Hematopoietic multipotent progenitor cell (in vitro differentiated cells): ENCODE measurements around the gene C17orf114.
A peak's percentile ranks its signal among the peaks of the same experiment; 100 is the strongest.

Experiments
- DNase-seq, 3 donors: peaks; one replicate each; pipeline ENCODE4 v3.0.0-alpha.2; 2011 to 2015; ENCODE audit warnings: low read depth in 2 of 3, low spot score in 2 of 3

Gene C17orf114

DNA sequence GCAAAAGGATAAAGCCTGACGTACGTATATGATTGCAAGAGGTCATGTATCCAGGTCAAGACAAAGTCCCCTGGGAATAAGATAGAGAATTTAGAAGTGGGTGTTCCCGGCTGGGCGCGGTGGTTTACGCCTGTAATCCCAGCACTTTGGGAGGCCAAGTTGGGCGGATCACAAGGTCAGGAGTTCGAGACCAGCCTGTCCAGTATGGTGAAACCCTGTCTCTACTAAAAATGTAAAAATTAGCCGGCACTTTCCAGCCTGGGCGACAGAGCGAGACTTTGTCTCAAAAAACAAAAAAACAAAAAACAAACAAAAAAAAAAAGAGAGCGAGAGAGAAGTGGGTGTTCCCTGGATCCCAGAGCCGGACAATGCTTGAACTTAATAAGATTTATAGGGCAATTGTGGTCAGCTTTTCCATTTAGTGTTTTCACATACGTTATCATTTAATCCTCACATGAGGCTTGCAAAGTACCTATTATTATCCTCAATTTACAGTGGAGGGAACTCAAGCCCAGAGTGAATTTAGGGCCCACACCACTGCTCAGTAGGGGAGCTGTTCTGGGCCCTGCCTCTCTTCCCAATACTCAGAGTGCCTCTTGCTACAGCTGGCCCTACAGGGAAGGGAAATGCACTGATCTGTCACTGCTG lies 13.8 kb downstream of the C17orf114 start:
- no peak for DNase-seq

DNA sequence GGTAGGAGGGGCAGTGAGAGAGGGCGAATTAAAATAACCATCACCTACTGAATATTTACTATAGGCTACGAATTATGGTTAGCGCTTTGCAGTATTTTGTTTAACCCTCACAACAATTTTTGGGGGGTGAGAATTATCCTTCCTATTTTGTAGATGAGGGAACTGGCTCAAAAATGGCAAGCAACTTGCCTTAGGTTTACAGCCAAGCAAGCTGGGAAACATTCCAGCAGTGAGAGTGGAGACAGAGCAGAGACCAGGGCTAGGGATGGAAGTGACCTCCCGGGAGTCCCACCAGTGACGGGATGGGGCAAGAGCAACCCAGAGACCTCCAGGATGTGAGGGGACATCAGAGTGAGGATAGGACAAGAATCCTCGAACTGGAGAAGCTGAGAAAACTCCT lies 15.6 kb downstream of the C17orf114 start:
- DNase-seq = no peak

DNA sequence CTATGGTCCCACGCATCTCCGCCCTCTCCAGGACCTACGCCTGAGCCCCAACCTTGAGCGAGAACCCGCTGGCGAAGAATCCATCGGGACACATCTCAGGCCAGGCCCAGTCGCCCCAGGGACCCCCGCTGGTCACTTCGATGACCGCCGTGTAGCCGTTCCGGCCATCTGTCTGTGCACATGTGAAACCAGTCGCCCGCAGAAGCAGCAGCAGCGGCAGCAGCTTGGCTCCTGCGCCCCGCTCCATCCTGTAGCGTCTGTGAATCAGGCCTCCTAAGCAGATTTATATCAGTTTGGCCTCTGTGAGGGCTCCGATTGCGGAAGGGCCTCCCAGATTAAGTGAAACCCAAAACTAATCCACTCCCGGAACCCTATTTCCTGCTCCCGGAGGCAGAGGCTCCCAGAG lies 16.0 kb downstream of the C17orf114 start, which contains the start of gene VMO1:
Gene VMO1, minus strand, starts transcription at position 259 of the 406 bp plus-strand sequence. Its CDS starts 12 bp downstream, at position 247.
- DNase-seq = peak in 1 of 3 donors; percentile 46

DNA sequence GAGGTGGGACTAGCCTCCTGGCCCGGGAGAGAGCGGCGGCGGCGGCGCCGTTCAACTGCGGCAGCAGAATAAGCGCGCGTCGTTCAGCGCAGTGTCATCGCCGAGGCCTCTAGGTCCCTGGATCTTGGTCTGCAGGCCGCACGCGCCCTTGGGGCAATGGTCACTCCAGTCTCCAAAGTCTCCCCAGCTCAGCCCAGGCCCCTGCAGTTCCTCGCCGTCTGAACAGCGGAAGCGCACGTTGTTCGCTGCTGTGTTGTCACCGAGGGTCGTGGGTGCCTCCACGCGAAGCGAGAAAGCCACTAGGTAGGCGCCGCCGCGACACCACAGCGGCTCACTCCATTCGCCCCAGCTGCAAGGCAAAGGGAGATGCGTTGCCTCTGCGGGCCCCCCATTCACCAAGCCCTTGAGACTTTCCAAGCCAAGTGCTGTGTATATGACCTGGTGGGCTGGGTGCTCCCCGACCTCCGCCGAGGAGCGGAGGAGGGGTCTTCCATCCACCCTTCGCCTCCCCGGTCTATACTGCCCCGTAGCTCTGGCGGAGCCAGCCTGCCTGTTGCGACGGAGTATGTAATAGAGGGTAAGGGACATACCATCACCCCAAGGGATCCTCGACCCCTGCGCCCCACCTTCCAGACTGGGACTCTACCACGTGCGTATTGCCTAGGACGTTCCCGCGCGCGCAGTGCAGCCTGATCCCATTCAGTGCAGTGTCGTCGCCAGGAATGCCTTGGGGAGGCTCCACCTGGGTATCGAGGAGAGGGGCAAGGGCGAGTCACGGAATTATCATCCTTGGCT lies 16.6 kb downstream of the C17orf114 start:
- DNase-seq = no peak

DNA sequence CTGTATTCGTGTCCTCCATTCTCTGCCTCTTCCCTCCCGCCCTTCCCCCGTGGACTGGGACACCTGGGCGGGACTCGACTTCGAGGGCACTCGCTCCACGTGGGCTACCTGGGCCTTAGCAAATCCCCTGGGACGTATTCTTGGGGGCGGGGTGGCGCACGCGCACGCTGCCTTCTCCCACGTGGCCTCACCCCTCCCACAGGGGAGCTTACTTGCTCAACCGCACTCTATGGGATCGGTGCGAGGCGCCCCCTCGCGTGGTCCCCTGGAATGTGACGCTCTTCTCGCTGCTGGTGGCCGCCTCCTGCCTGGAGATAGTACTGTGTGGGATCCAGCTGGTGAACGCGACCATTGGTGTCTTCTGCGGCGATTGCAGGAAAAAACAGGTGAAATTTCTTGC lies 19.5 kb downstream of the C17orf114 start:
- no peak for DNase-seq

DNA sequence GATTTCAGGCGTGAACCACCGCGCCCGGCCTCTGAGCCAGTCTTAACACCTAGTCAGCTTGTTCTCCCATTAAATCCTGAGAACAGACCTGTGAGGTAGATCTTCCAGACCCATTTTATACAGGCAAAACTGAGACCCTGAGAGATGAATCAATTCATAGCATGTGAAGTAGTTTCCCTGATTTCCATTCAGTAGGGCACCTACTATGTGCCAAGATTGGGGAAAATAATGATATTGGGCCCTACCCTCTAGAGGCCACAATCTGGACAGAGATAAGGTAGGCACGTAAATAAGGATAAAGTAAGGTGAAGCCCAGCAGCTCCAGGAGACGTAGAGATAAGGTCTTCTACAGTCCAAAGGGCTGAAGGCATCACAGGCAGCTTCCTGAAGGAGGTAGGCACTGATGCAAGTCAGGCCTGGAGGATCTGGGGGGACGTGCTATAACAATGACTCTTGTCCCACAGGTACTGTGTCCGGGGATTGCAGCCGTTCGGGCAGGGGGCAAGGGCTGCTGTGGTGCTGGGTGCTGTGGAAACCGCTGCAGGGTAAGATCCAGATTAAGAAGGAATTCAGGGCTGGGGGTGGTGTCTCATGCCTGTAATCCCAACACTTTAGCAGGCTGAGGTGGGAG lies 21.7 kb downstream of the C17orf114 start:
- DNase-seq = no peak

DNA sequence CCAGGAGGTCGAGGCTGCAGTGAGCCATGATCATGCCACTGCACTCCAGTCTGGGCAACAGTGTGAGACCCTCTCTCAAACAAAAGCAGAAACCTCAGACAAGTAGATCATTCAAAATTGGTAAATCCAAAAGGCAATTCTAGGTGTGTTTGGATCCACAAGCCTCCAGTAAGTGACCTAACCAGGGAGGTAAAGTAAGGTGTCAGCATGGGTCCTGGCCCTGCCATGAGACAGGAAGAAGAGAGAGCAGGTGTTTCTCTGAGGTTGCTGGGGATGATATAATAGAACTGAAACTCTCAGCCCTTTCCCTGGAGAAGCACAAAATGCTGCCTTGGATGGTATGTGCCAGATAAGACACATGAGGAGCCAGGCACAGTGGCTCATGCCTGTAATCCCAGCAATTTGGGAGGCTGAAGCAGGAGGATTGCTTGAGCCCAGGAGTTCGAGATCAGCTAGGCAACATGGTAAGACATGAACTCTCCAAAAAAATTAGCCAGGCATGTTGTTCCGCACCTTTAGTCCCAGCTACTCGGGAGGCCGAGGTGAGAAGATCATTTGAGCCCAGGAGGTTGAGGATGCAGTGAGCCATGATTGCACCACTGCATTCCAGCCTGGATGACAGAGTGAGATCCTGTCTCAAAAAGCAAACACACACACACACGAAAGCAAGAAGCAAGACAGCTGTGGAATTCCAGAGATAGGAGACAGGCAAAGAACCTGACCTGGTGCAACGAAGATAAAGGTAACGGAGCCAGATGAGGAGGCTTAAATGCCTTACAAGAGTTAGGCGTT lies 24.0 kb downstream of the C17orf114 start:
- no peak for DNase-seq

DNA sequence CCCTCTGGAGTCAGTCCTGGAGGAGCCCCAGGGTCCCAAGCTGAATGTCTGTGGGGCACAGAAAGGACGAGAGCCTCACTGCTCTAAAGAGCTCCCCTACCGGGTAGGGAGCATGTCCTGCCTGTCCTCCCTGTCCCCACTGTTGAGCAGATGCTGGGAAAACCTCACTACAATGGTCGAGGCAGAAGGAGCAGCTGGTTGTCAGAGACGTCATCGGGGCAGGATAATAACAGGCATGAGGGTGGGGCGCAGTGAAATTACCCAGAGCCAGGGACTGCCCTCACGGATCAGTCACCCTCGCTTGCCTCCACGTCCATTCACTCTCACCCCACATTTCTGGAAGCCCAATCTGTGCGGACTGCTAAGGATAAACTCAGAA lies 29.9 kb downstream of the C17orf114 start:
- DNase-seq = no peak

DNA sequence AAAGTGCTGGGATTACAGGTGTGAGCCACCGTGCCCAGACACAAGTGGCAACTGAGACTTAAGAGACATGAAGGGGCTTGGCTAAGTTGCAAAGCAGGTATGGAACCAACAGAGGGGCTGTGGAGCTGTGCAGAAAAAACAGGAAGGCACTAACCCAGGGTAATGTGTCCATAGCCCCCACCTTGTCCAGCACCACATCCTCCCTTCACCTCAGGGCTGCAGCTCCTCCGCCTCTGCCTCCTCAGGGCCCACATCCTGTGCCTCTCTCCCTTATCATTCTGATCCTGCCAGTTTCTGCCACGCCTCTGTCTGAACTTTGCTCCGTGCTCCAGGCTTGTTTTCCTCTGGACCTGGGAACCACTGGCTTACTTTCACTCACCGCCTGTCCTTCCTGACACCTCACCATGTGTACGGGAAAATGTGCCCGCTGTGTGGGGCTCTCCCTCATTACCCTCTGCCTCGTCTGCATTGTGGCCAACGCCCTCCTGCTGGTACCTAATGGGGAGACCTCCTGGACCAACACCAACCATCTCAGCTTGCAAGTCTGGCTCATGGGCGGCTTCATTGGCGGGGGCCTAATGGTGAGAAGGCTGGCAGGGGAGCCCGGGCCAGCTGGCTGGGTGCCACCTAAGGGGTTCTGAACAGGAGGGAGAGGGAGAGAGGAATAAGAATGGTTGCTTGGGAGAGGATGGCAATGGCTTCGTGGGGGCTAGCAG lies 30.5 kb downstream of the C17orf114 start, which contains the start of gene TM4SF5:
Gene TM4SF5, plus strand, starts transcription at position 368 of the 716 bp plus-strand sequence. Its CDS starts 37 bp downstream, at position 405.
- no peak for DNase-seq

DNA sequence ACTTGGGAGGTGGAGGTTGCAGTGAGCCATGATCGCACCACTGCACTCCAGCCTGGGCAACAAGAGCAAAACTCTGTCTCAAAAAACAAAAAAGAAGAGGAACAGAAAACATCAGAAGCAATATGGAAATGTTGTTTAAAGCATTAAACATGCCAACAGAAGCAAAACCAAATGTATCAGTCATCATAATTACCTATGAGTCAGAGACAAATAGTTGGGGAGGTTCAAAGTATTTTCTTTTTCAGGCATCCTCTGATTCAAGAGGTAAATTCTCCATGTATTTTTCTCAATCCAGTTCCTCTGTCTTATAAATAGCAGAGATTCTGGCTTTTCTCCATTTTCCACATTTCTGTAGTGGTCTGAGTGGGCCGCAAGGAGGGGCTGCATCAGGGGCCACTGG lies 32.5 kb downstream of the C17orf114 start:
- no peak for DNase-seq

DNA sequence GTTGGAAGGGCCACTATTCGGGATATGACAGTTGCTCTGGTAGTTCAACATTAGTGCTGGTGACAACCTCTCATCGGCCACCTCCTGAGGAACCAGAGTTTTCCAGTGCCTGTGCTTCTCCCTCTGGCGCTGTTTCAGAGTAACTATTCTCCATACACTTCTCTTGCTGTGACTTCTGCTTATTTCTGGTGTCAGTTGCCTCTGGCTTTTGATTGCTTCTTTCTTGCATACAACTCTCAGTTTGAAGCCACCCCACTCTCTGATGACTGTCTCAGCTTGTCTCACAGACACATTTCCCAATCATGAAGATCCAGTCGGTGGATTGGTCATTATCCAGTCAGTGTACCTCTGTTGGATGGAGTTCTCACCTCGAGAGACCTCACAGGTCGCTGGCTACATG lies 33.8 kb downstream of the C17orf114 start:
- no peak for DNase-seq

DNA sequence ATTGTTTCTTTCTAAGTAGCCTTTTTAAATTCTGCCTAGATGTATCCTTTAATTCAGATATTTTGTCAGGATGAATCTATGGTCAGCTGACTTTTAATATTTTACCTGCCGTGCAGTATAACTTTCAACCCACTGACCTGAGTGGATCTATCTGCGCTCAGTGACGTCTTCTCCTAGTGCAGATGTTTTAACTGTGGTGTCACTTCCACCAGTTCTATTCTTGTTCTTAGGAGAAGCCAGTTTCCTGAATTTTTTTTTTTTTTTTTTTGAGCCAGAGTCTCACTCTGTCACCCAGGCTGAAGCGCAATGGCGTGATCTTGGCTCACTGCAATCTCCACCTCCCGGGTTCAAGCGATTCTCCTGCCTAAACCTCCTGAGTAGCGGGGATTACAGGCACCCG lies 35.4 kb downstream of the C17orf114 start:
- DNase-seq = no peak

DNA sequence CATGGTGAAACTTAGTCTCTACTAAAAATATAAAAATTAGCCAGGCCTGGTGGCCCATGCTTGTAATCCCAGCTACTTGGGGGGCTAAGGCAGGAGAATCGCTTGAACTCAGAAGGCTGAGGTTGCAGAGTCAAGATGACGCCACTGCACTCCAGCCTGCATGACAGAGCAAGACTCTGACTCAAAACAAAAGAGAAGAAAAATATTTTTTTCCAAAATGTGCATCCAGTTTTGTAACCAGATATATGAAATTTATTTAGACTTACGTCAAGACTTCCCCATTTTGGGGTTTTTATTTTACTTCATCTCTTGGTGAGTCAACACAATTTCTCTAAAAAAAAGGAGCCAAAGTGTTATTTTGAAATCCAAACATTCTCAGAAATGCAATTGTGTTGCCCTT lies 35.9 kb downstream of the C17orf114 start:
- DNase-seq = peak in 1 of 3 donors; percentile 70

DNA sequence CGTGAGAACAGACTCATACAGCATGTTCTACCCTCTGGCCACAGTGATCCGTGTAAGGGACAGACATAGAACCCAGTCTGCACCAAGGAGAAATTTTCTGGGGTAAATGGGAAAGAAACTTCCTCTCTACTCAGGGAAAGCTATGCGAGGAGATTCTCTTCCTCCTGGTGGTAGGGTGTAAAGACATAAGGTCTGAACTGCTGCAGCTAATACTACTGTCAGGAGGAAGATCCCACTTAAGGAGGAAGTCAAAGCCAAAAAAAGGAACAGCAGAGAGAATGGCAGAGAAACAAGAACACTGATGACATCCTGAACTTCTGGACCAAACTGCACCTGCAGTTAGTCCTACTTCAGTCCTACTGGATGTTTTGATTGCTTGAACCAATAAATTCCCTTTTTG lies 37.5 kb downstream of the C17orf114 start:
- peak in 1 of 3 donors; percentile 21 for DNase-seq

DNA sequence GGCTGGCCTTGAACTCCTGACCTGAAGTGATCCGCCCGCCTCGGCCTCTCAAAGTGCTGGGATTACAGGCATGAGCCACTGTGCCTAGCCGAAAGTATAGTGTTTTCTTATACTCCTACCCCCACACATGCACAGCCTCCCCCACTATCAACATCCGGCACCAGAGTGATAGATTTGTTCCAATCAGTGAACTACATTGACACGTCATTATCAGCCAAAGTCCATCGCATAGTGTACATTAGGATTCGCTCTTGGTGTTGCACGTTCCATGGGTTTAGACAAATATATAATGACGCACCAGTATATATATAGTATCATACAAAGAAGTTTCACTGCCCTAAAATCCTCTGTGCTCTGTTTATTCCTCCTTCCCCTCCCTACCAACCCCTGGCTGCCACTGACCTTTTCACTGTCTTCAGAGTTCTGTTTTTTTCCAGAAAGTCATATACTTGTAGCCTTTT lies 42.3 kb downstream of the C17orf114 start:
- DNase-seq = no peak

DNA sequence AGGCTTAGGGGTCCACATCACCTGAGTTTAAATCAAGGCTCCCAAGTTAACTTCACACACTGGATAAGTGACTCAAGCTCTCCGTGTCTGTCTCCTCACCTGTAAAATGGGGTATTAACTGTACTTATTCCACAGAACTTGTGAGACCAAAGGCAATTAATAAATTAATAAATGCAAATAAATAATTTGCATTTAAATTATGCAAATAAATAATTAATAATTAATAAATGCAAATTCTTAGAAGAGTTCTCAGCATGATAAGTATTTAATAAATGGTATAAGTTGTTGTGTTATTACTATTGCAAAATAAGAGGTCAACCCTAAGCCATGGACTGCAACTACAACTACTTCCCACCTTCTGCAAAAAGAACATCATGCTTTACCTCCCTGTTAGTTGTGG lies 48.7 kb downstream of the C17orf114 start:
- DNase-seq = no peak

DNA sequence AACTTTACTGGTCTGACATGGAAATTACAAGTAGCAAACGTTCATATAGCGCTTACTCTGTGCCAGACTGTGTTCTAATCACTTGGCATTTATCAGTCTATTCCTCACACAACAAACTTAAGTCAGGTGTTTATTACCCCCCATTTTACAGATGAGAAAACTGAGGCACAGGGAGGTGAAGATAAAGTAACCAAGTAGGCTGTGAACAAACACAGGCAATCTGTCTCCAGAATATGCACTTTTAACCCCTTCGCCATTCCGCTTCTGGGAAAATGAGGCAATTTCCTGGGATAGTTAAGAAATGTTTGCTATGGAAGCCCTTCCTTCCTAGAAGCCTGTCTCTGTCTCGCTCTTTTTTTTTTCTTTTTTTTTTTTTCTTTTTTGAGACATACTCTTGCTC lies 50.2 kb downstream of the C17orf114 start:
- no peak for DNase-seq
